HG03060 (cell line): Measurements from ENCODE around the gene MCTP2.

Experiments used
- ATAC-seq: cut with Tn5 transposase; IDR thresholded peaks from one replicate; pipeline ENCODE4 v1.9.1; 2021; ENCODE audit warnings: low read depth, moderate number of reproducible peaks; ENCODE audit not compliant: unreplicated experiment

Gene MCTP2

GRCh38 chr15:94439158-94439557 lies 207.8 kb downstream of the MCTP2 start:
- ATAC-seq: no peak

- ATAC-seq: no peak
Measured at GRCh38 chr15:94441760-94442159, 210.4 kb downstream of the MCTP2 start.

GRCh38 chr15:94442480-94442879 lies 211.1 kb downstream of the MCTP2 start:
- no peak for ATAC-seq

DNA sequence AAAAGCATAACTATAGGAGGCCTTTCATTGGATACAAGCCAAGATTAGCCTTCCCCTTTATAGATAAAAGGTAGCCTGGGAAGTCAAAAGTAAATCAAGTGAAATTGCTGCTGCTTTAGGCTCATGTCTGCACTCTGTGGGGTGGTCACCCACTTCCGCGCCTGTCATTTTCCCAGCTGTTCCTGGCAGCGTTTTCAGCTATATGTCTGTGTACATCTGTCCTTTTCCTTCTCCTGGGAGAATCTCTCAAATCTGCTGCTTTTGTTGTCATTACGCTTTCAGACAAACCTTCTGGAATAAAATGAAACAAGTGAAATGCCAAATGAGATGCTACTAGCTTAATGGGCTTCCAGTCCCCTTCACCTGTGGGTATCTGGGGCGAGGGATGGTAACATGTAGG lies 211.8 kb downstream of the MCTP2 start:
- no peak for ATAC-seq

- ATAC-seq: no peak
Measured at GRCh38 chr15:94445566-94446160, 214.3 kb downstream of the MCTP2 start.

GRCh38 chr15:94446441-94446840 lies 215.1 kb downstream of the MCTP2 start:
- no peak for ATAC-seq

DNA sequence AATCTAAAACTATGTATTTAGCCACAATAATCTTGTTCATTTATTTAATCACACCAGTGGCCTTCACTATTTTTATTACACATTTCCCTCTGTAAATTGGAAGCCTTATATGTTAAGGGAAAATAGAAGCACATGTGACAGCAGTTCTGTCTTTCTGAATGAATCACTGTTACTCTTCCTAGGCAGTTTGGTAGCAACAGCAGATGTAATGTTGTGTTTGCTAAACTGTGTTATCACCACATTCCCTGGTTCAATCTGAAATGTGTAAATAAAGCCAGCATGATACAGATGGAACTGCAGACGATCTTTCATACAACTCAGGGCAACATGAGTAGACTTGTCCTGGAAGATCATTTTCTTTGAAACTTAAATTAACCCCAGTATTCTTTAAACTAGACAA lies 220.1 kb downstream of the MCTP2 start:
- no peak for ATAC-seq

DNA sequence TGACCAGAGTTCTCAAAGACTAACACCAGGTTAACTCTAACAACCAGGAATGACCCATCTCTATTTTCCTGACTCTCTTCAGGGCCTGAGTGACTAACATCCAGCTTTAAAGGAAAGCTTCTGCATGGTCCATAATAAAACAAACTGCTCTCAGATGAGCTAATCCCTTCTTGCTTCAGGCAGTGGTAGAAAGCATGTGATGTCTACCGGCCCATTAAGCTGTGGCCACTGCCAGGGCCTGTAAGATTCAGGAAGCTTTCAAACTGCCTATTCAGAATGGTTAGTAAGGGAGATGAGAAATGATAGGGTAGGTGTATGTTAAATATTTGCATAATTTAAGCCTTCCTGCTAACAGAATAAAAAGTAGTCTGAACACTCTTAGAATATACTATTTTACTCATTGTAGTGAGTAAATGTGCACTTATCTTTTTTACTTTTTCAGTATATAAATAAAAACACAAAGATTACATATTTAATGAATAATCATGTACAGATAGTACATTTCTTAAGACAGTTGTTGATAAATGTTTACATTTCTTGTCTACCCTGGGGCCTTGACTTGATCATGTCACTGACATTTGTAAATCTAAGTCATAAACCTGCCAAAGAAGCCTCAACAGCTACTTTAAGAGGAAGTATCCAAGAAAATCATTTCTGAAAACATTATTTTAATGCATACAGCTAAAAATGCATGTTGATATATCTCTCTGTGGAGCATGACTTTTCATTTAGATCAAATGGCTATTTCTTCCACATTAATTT lies 222.0 kb downstream of the MCTP2 start:
- no peak for ATAC-seq

GRCh38 chr15:94455297-94455696 lies 223.9 kb downstream of the MCTP2 start:
- no peak for ATAC-seq

DNA sequence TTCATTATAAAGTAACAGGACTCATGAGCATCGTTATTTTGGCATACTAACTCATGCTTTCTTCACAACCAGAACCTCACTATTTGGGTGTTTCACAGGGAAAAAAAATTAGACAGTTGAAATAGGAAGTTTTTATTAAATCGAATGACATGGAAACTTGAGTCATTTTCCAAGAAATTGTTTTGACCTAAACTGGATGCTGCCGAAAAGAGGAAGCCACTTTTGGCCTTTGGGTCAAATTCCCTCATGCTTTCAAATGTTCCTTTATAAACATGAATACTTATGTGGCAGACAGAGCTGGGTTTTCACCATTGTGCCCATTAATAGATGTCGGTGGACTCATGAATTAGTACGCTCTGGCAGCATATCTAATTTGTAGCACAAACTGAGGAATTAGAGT lies 224.9 kb downstream of the MCTP2 start:
- ATAC-seq: no peak

GRCh38 chr15:94457661-94458060 lies 226.3 kb downstream of the MCTP2 start:
- no peak for ATAC-seq

DNA sequence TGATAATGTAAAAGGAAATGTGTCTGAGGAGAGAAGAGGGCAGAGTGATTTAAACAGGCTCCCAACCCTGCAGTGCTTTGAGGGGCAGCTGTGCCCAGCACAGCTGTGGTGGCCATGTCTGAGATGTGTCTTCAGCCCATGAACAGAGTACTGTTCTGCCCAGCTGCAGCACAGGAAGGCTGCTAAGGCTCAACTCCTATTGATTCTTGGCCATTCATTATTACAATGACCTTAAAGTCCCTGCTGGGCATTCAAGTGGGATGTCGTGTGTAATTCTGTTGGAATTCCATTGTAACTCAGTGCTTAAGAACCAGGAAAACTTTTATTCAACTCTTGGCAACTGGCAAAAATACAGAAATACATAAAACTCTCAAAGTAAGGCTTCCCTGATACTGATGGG lies 229.3 kb downstream of the MCTP2 start:
- no peak for ATAC-seq

DNA sequence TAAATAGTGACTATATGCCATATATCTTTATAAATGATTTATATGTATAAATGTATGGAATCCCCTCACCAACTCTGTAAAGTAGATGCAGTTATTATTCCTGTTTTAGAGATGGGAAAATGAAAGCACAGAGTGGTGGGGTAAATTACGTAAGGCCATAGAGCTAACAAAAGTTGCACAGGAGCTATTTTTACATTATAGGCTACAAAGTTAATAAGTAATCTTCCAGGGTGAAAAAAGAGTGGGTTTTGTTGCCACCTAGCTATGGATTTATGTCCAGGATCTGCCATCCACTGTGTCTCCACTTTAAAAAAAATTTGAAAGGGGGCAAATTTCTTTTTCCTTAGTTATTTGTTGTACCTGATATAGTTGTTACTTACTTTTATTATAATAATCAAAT lies 235.7 kb downstream of the MCTP2 start:
- ATAC-seq: no peak

GRCh38 chr15:94470492-94470891 lies 239.1 kb downstream of the MCTP2 start:
- no peak for ATAC-seq

DNA sequence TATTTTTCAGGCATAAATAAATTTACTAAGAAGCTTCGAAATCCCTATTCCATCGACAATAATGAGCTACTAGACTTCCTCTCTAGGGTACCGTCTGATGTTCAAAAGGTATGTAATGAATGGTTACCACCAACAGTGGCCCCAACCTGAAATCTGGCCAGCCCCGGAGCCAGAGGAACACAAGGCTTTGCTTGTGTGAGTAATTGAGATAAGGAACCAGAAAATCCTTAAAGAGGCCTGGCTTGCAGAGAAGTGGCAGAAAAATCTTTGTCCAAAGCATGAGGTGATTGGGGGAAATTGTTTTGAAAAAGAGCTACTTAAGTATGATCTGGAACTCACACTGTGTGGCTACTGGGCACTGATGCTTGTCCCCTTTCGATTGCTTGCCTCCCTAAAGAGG lies 245.3 kb downstream of the MCTP2 start:
- no peak for ATAC-seq

DNA sequence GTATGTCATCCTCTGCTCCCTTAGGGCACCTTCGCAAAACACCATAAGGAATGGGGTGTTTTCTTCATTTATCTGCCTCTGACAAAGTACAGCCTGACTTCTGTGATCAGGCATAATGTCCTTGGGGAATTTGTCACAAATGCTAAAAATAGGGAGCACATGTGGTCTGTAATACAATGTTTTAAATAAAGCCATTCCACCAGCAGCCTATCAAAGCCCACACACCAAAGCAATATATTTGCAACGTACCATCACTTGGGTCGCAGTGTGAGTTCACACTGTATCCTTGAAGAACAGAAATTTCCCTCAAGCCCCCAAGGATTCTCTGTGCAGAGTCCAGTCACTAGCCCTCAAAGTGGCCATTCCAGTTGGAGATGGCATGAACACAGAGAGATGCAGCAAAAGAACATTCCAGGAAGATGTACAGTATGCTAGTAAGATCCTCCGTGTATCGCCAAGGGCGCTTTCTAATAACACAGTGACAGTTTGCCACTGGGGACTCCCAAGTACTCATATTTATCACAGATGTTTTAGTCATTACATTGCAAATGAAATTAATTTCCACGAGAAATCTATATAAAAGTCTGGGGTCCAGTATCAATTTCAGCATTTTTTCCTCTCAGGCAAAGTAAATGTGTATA lies 246.7 kb downstream of the MCTP2 start:
- no peak for ATAC-seq

- no peak for ATAC-seq
Measured at GRCh38 chr15:94478763-94479162, 247.4 kb downstream of the MCTP2 start.

- no peak for ATAC-seq
Measured at GRCh38 chr15:94480289-94480834, 249.0 kb downstream of the MCTP2 start.

- no peak for ATAC-seq
Measured at GRCh38 chr15:94485148-94485719, 253.9 kb downstream of the MCTP2 start.

DNA sequence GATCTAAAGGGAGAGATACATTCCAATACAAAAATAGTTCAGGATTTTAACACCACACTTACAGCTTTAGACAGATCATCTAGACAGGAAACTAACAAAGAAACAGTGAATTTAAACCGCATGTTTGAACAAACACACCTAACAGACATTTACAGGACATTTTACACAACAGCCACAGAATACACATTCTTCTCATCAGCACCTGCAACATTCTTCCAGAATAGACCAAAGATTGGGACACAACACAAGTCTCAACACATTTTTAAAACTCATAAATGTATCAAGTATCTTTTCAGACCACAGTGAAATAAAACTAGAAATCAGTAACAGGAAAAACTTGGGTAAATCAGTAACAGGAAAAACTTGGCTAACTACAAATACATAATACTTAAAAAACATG lies 256.3 kb downstream of the MCTP2 start:
- no peak for ATAC-seq

DNA sequence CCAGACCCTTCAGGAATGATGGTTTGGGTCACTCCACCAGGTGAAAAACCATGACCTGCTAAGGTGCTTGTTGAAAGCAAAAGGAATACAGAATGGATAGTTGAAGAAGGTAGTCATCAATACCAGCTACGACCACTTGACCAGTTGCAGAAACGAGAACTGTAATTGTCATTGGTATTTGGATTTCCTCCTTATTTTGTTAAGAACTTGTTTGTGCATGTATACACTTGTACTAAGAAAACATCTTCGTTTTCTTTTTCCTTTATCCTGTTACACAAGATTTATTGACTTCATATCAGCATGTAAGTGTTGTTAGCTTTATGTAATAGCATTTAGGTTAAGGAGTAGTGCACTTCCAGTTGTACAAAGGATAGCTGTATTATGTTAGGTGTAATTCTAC lies 261.8 kb downstream of the MCTP2 start:
- ATAC-seq: no peak
